ENCODE measurements around the gene MYO15B.

DNA sequence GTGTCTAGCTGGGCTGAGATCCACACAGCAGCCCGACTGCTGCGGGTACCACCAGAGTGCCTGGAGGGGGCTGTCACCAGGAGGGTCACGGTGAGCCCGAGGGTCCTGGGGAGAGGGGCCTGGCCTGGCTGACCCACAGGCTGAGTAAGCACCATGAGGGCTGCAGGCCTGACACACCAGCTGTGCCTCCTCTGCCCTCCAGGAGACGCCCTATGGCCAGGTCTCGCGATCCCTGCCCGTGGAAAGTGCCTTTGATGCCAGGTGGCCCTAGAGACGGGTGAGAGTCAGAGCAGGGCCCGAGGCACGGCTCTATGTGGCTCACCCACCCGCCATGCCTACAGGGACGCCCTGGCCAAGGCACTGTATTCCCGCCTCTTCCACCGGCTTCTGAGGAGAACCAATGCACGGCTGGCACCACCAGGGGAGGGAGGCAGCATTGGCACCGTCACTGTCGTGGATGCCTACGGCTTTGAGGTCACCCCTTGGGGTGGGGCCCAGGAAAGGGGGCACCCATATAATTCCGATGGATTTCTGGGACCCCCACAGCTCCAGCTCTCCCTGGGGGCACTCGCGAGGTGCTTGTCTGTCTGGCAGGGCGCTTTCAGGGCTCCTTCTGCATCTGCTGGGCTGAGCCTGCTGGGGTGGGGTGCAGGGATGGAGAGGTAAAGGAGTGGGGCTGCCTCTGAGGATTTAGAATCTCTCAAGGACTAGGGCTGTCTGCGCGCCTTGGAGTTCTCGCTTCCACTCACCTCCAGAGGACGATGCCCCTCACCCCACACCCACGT lies 7.1 kb downstream of the MYO15B start:
- TF ChIP-seq CTCF (conservative IDR thresholded peaks at IDR 0.05 in 1 of 2, IDR thresholded peaks at IDR 0.05 in 1 of 2; ENCODE audit: low read depth in 1 of 2, low read length in 2 of 2) (no peak), EZH2 (IDR thresholded peaks at IDR 0.05; ENCODE audit: low read length, missing control alignments) (no peak)
